GM21576 (cell line): ENCODE data around the gene FKBP5.
"Not testable (repeated sequence)": the region's sequence is repeated elsewhere in the genome, so short reads cannot be mapped to it uniquely, and the experiment has no call there.

Experiments used
- ATAC-seq: cut with Tn5 transposase; IDR thresholded peaks from one replicate; pipeline ENCODE4 v1.9.1; 2021; ENCODE audit warnings: mild to moderate bottlenecking, moderate library complexity; ENCODE audit not compliant: unreplicated experiment

The FKBP5 gene

GRCh38 chr6:35691027-35691824 is 2.5 kb upstream of the FKBP5 start:
- no peak for ATAC-seq

DNA sequence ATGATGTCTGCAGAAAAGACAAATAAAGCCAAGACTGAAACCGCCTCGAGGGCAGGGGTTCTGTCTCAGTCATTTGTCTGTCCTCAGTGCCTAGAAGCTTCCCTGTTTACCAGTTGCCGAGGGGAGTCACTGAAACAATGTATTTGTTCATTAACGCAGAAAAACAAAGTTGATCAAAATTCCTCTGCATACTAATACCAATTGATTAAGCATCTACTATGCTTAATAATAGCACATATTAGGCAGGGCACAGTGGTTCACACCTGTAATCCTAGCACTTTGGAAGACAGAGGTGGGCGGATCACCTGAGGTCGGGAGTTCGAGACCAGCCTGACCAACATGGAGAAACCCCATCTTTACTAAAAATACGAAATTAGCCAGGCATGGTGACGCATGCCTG is 1.8 kb upstream of the FKBP5 start:
- no peak for ATAC-seq

DNA sequence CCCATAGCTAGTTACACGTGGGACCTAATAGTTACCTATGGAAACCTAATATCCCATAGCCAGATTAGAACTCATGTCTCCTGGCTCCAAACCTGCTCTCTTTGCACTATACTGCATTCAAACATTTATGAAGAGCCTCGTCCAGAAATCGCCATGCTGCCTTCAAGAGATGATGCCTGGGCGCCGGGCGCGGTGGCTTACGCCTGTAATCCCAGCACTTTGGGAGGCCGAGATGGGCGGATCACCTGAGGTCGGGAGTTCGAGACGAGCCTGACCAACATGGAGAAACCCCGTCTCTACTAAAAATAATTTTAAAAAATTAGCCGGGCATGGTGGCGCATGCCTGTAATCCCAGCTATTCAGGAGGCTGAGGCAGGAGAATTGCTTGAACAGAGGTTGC is 1.3 kb upstream of the FKBP5 start:
- not testable (repeated sequence) for ATAC-seq

DNA sequence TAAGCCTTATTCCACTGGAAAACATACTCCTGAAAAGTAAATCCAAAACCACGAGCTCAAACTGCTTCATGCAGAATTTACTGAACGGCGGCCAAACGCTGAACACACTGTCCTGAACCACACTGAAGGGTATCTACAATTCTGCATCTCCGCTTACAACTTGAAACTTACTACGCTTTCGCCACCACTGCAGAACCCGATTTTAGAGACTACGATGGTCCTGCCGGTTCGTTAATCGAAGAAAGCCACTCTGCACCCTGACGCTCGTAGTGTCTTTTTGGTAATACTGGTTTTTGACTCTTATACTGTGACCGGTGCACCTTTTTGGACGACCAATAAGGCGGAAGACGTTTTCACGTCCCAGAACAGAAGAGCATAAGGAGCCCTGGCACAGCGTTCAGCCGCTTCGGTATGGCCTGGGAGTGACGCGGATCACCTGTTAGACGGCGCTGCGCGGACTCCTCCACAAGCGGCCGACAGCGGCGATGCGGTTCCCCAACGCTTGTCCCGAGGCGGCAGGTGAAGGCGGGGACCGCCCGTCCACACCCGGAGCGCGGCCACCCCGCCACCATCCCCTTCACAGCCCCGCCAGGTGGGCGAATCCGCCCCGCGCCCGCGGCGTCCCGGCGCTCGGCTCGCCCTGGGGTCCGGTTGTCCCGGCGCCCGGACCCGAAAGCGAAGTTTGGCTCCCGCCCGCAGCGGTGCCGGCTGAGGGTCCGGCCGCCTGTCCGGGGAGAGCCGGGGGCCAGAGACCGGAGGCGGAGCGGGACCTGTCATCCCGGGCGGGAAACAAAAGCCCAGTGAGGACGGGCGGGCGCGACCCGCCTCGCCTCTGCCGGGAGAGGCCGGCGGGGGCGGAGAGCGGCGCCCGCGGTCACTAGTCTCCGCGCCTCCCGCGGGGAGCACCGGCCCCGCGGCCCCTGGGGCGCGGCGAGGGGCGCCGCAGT is 784 bp downstream of the FKBP5 start:
- peak; percentile 42 for ATAC-seq

DNA sequence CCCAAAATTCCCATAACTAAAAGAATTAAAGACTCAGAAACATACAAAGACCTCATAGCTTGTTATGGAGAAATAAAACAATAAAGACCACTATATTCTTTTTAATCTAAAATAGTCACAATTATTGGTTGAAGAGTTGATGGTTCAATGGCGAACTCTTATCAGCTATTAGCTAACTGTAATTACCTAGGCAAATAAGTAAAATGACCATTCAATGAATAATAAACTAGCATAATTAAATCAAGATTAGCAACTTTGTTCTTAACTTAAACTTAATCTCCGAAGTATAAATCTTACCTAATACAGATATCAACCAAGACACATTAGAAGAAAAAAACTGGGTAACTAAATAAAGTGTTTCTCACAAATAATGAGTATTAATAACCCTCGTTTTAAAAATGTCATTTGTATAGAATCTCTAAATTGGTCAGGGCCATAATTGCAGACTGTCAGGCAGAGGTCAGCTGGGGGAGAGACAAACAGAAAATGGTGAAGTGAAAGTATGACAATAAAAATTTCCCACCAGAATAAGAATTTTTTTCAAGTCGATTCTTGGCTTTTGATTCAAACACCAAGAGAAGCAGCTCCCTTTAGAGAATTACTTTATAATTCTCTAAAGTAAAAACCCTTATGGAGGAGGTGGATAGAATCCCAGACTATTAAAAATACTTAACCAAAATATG is 1.7 kb downstream of the FKBP5 start:
- ATAC-seq = no peak

GRCh38 chr6:35686436-35686835 is 2.3 kb downstream of the FKBP5 start:
- ATAC-seq = no peak

- ATAC-seq = no peak
Observed at GRCh38 chr6:35683267-35683666, 5.4 kb downstream of the FKBP5 start.

- no peak for ATAC-seq
Observed at GRCh38 chr6:35681298-35681697, 7.4 kb downstream of the FKBP5 start.

GRCh38 chr6:35679399-35679798 is 9.3 kb downstream of the FKBP5 start:
- no peak for ATAC-seq

DNA sequence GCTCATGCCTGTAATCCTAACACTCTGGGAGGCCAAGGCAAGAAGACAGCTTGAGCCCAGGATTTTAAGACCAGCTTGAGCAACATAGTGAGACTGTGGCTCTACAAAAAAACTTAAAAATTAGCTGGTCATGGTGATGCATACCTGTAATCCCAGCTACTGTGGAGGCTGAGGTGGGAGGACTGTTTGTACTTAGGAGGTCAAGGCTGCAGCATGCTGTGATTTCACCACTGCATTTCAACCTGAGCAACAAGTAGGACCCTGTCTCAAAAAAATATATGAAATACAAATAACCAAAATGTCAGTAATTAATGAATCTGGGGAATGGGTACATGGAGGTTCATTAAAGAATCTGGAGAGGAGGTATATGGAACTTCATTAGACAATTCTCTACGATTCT is 9.9 kb downstream of the FKBP5 start:
- no peak for ATAC-seq

GRCh38 chr6:35678021-35678654 is 10.6 kb downstream of the FKBP5 start:
- no peak for ATAC-seq

DNA sequence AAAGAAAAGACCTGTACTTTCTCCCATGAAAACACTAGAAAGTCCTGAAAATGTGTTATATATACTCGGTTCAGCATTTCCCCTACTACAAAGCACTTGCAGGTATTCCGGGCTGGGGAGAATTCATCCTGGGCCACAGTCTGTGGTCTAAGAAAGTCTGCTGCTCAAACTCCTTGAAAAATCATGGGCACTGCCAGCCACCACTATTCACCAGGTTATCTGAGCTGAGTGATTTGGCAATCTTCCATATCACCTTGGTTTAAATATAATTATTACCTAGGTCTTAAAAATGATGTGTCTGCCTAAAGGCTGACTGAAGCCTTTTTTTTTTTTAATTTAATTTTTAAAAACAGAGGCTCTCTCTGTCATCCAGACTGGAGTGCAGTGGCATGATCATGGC is 11.3 kb downstream of the FKBP5 start:
- ATAC-seq = no peak

DNA sequence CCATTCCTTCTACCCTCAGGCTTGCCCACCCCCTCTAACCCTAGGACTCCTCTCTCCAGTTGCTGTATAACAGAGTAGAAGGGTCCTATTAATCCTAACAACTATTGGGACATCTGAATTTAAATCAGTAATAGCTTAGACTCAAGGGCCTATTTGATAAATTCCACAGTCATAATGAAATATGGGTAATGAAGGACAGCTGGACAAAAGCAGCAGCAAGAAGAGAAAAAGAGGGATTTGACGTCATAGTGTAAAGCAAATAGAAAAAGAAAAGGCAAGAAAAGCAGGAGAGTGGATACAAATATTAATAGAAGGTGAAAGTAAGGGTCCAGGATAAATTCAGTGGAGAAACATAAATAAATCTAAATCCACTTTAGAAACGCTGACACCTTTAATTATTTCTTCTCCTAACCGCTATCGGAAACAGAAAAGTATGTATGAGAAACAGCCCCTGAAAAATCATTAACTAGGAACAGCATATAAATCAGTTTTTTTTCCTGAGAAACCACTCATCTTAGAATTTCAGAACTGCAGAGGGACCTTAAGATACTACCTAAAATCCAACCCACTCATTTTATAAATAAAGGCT is 12.8 kb downstream of the FKBP5 start:
- ATAC-seq = no peak

GRCh38 chr6:35674594-35674993 is 14.1 kb downstream of the FKBP5 start:
- ATAC-seq = no peak

DNA sequence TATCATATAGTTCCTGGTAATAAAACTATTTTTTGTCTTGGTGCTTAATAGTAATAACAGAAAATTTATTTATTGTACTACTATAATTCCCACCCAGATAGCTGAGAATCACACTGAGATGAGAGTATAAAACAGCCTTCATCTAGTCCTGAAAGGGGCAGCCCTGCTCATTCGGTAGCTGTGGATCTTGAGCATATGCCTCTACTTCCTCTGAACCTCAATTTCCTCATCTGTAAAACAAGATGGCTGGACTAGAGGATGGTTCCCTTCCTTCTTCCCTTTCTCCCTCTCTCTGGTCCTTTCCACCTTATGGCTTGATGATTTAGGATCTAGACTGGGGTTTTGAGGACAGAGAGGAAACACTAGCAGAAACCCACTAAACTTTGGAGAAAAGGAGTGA is 15.0 kb downstream of the FKBP5 start:
- ATAC-seq = no peak

GRCh38 chr6:35673284-35673666 is 15.4 kb downstream of the FKBP5 start:
- not testable (repeated sequence) for ATAC-seq

- ATAC-seq = not testable (repeated sequence)
Observed at GRCh38 chr6:35670453-35670852, 18.3 kb downstream of the FKBP5 start.

GRCh38 chr6:35669451-35670045 is 19.2 kb downstream of the FKBP5 start:
- no peak for ATAC-seq

GRCh38 chr6:35668744-35669450 is 19.8 kb downstream of the FKBP5 start:
- ATAC-seq = no peak

DNA sequence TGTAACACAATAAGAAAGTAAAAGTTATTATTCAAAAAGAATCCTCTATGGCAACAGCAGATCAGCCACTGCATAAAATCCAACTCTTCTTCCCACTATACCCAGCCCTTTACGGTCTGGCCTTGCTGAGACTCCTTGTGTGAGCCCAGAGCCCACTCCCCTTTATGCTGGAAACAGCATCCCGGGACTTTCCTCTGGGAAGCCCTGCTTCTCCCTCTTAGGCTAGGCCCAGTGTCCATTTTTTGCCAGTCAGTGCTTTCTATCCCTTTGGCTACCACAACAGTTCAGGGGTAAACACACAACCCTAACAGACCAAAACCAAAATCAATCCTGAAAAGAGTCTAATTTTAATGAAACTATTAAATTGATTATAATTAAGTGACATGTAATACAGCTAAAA is 20.6 kb downstream of the FKBP5 start:
- no peak for ATAC-seq
